Bone marrow (tissue), 2 donors: ENCODE measurements around the gene WFDC5.

Experiments
- DNase-seq, 2 donors: peaks; one replicate each; lab custom pipeline; 2025; lab: John Stamatoyannopoulos, UW

The WFDC5 gene

DNA sequence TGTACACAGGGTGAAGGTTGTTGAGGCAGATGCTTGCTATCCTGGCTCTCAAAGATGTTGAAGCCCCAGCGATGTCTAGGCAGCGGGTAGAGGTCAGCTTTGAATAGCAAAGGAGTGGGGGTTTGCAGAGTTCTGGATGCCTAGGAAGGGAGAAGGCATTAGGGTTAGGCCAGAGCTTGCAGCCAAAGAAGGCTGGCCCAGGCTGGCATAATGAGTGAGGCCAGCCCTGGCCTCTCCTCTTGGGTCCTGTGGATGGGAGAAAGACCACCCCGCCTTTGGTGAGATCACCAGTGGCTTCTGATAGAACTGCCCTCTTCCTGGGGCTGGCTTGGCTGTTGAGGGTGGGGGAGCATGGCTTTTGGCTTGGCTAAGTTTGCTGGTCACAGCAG is 406 bp upstream of the WFDC5 start:
- DNase-seq: no peak

- DNase-seq: no peak
Observed at GRCh38 chr20:45113865-45114264, 1.1 kb downstream of the WFDC5 start.

DNA sequence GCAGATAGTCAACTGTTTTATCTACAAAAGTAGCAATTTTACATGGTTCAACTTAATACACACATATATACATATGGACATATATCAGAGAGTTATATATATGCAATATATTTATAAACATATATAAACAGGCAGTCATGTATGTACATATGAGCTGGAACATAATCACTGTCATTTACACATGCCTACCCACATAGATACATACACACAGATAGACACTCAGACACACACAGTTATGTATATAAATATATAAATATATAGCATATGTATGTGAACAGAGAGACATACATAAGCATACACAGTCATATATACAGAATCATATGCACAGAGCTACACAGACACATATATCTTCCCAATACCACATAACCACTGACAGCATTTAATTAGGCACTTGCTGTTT is 2.2 kb downstream of the WFDC5 start:
- DNase-seq: no peak

GRCh38 chr20:45111799-45112471 is 3.0 kb downstream of the WFDC5 start:
- DNase-seq: no peak

GRCh38 chr20:45111285-45111684 is 3.7 kb downstream of the WFDC5 start:
- no peak for DNase-seq

GRCh38 chr20:45110301-45110700 is 4.7 kb downstream of the WFDC5 start:
- DNase-seq: no peak

DNA sequence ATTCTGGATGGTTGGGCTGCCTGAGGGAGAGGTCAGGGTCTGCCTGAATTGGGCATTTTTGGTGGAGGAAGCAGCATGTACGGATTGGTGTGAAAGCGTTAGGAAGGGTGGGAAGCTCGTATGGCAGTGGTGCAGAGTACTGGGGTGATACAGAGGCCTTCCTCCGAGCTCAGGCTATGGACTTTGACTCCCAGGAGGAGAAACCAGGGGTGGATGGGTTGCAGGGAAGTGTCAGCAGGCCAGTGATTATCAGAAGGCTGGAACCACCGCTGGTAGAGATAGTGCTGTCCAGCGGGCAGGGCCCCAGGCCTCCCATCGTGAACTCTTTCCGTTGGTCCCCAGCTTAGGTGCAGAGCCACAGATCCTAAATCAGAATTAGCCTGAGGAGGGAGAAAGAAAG is 5.3 kb downstream of the WFDC5 start:
- no peak for DNase-seq

- DNase-seq: no peak
Observed at GRCh38 chr20:45105317-45105716, 9.7 kb downstream of the WFDC5 start.

DNA sequence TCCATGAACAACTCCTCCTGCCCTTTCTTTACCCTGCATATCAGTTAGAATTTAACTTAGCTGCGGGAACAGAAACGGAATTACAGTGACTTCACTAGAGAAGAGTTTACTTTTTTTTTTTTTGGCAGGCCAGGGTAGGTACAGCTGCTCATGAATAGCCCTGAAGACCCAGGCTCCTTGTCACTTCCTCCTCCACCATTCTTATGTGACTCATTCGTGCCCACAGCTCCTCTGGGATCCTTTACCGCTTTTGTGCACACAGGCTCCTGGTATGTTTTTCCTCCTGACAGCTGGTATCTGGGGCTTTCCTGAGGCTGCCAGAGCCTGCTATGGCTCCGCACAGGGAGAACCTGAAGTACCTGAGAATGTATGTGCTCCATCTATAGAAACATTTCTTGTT is 10.2 kb downstream of the WFDC5 start:
- DNase-seq: no peak

DNA sequence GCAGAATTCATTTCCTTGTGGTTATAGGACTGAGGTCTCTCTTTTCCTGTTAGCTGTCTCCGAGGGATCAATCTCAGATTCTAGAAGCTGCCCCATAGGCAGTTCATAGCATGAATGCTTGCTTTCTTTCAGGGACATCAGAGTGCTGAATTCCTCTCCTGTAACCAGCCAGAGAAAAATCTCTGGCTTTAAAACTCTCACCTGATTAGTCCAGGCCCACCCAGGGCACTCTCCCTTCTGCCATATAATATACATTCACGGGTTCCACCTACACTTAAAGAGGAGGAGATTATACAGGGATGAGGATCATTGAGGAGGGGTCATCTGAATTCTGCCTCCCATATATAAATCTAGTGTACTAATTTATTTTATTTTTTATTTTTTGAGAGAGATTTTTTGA is 11.9 kb downstream of the WFDC5 start:
- DNase-seq: no peak

DNA sequence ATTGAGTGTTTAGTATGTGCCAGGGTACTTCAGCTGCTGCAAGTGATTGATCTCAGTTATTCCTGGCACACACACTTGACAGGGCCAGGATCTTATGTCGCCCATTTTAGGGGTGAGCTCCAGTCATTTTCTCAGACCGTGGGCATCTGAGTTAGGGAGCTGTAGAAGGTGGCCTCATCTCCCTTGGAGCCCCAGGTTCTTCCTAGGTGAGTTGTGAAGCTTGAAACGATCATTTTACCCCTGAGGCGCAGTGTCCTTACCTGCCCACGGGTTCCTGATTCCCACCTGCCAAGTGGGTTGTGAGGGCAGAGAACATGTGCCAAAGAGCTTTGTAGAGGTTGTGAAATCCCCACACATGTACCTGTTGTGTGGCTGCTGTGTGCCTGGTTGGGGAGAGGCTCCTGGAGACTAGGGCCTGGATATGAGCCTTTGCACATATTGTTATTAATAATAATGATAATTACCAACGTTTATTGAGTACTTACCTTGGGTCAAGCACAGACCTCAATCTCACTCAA is 13.6 kb downstream of the WFDC5 start:
- no peak for DNase-seq

- DNase-seq: no peak
Observed at GRCh38 chr20:45100563-45101245, 14.3 kb downstream of the WFDC5 start, which contains the start of gene KCNS1. TSS of gene KCNS1 (minus strand) at chr20:45101127. CDS start at chr20:45099236, 1,891 bp downstream.

DNA sequence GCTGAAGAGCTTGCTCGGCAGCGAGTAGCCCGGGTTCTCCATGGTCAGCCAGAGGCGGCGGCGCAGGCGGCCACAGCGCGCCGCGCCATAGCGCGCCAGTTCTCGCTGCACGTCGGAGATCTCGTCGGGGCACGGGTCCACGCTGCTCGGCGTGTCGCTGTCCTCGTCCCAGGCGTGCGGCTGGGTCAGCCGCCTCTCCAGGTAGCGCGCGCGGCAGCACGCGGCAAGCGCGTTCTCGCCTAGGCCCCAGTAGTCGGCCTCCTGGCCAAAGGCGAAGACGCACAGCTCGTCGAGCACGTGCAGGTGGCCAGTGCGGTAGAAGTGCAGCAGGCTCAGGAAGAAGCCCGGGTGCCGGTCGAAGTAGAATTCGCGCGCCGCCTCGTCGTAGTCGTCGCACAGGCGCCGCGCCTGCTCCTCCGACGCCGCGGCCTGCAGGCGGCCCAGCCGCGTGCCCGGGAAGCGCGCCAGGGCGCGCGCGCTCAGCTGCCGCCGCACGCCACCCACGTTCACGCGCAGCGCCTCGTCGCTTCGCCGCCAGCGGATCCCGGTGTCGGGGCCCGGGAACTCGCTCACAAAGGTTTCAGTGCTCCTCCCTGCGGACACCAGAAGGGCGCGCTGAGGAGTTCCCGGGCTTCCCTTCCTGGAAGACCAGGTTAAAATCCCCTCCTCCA is 16.7 kb downstream of the WFDC5 start:
- DNase-seq: no peak

DNA sequence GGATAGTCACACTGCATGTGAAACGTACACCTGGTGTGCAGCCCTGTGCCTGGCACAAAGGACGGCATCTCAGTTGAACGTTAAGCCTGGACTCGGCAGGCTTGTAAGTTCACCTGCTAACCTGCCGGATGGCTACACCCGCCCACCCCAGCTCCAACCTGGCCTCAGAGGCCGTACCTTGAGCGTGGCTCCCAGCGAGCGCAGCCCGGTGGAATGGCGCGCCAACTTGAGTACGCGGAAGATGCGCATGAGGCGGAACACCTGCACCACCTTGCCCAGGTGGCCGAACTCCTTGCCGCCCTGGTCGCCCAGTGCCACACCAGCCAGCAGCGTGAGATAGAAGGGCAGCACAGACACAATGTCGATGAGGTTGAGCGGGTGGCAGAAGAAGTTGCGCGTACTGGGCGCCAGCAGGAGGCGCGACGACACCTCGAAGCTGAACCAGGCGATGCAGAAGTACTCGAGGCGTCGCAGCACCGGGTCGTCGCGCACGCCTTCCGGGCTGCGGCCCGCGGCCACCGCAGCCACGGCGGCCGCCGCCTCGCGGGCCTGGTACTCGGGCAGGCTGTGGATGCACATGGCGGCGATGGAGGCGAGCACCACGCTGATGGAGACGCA is 17.4 kb downstream of the WFDC5 start:
- no peak for DNase-seq

DNA sequence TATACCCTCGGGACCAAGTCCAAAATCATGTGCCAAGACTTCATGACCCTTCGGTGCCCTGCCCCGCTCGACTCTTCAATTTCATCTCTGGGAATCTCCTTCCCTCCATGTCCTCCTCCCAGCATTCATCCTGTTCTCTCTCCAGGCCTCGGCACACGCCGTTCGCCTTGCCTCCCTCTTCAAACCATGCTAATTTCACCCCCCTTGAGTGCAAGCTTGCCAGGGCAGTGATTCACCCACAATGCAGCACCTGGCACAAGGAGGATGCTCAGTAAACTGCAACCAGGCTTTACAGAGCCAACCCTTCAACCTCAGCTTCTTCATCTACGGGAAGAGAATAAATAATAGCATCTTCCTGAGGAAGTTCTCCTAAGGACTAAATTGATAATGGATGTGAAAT is 18.2 kb downstream of the WFDC5 start:
- DNase-seq: no peak

GRCh38 chr20:45095805-45096238 is 19.2 kb downstream of the WFDC5 start:
- DNase-seq: peak in 1 of 2 donors; percentile 12

- DNase-seq: no peak
Observed at GRCh38 chr20:45094864-45095574, 20.0 kb downstream of the WFDC5 start.

- DNase-seq: no peak
Observed at GRCh38 chr20:45094201-45094600, 20.8 kb downstream of the WFDC5 start.

DNA sequence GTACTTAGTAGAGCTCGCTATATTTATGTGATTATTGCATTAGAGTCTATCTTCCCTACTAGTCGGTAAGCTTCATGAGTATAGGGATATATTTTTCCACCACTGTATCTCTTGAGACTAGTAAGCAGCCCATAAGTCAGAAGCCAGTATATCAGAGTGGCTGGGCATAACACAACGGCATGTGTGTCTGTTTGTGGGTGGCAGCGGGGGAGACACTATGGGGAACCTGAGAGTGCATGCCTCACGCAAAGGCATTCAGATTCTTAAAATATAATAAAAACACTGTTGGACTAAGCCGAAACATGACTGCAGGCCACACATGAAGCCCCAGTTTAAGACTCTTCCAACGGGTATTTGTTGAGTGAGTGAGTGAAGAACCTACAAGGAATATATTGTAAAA is 22.1 kb downstream of the WFDC5 start:
- DNase-seq: no peak

DNA sequence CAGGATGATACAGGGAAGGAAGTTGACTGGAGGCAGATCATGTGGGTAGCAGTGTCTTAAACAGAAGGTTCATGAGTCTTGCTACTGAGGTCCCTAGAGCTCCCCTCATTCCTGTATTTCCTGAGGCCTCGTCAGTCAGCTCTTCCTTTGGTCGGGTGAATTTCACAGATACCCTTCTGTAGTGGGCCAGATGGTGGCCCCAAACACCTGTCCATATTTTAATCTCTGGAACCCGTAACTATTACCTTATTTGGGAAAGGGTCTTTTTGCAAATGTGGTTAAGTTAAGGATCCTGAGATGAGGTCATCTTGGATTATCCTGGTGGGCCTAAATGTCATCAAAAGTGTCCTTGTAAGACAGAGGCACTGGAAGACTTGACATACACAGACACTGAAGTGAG is 23.6 kb downstream of the WFDC5 start:
- DNase-seq: no peak

DNA sequence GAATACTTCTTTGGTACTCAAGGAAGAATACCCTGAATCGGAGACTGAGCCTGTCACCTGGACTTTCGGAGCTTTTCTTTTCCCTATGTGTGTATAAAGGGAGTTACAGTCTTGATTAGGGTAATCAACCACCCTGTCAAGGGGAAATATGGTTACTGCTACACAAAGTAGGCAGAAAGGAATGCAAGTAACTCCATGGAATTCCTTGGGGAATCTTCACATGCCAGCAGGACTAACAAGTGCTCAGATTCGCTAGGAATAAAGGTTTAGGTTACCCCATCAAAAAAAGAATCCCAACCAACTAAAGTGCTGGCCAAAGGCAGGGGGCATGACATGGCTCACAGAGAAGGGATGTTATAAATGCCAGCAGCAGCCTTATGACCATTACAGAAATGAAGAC is 24.5 kb downstream of the WFDC5 start:
- DNase-seq: no peak

DNA sequence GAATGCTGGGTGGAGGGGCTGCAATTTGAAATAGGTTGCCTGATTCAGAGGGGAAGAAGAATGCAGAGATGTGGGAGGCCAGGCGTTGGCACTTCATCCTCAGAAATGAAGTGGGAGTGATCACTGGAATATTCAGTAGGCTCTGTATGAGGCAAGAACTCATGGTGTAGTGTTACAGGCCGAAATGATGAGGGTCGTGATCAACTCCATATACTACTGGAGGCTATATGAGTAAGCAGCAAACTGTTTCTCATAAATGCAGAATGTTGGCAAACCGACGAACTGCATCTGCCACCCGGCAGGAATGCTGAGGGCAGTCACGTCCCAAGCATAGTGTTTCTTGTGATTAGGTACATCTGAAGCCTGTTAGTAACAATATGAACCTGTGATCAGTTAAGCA is 26.7 kb downstream of the WFDC5 start:
- no peak for DNase-seq
